Memory B cell (primary cell): ENCODE results near the gene GARIN3.
"Not testable (repeated sequence)": the region's sequence is repeated elsewhere in the genome, so short reads cannot be mapped to it uniquely, and the experiment has no call there.

Source experiments
- ATAC-seq: fragments of 150-1000 bp; cut with Tn5 transposase; 2 replicates; pipeline ENCODE4 v1.10.0; 2021; ENCODE audit warnings: low read depth, mild to moderate bottlenecking, moderate library complexity
- DNase-seq, 2 donors: peaks; one replicate each; pipeline ENCODE4 v3.0.0; 2022; ENCODE audit warnings: low spot score in 2 of 2
- H3K27ac Mint-ChIP-seq: one replicate; pipeline ENCODE4 v1.8.0; 2022; ENCODE audit warnings: mild to moderate bottlenecking, moderate library complexity, mixed read lengths
- H3K27me3 Mint-ChIP-seq: one replicate; pipeline ENCODE4 v1.8.0; 2022; ENCODE audit warnings: mixed read lengths
- H3K36me3 Mint-ChIP-seq: one replicate; pipeline ENCODE4 v1.8.0; 2022; ENCODE audit warnings: mild to moderate bottlenecking, mixed read lengths
- H3K4me1 Mint-ChIP-seq: one replicate; pipeline ENCODE4 v1.8.0; 2022; ENCODE audit warnings: mixed read lengths
- H3K4me3 Mint-ChIP-seq: one replicate; pipeline ENCODE4 v1.8.0; 2022; ENCODE audit warnings: mild to moderate bottlenecking, moderate library complexity, mixed read lengths
- H3K9me3 Mint-ChIP-seq: one replicate; pipeline ENCODE4 v1.8.0; 2022; ENCODE audit warnings: mixed read lengths

The GARIN3 gene

DNA sequence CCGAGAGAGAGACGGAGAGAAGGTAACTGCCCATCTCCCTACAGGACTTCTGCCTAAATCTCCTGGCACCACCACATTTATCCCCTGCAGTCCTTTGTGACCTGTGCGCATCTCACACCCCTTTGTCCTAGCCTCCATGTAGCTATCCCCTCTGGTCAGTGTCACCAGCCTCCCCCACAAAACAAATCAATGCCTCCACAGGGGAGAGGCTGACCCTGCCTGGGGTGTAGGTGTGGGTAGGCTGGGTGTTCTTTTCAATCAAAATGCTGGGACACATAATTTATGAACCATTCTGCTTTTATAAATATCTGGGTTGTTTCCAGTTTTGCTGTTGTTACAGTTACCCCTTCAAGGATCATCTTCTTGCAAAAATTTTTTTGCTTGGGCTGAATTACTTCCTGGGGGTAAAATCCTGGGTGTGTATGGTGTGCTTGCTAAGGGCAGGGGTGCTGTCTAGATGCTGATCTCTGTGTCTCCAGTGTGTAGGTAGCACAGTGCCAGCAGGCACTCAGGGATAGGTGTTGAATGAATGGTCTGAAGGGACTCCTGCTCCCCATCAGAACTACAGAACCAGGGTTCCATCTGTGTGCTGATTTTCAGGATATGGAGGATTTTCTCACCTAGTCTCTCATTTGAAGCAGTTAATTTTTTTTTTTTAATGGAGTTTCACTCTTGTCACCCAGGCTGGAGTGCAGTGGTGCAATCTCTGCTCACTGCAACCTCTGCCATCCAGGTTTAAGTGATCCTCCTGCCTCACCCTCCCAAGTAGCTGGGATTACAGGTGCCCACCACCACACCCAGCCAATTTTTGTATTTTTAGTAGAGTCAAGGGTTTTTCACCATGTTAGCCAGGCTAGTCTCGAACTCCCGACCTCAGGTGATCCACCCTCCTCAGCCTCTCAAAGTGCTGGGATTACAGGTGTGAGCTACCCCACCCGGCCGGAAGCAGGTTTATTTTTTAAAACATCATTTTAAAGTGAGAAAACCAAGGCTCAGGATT, at the start of gene GARIN3:
GARIN3 (minus strand) TSS at position 51 of the 1,000 bp plus-strand sequence. CDS start 96 bp downstream, outside the sequence.
- Mint-ChIP-seq H3K36me3 (peaks cover 6% of the 10 kb centered on the region), H3K4me1 (peaks cover 4% of the 10 kb centered on the region), H3K27me3 (peaks cover 4% of the 10 kb centered on the region), H3K4me3 (no peak within 1 kb of the TSS), H3K27ac (no peak within 1 kb of the TSS), H3K9me3 (peaks cover 8% of the 10 kb centered on the region)
- ATAC-seq = no peak
- DNase-seq = no peak

GRCh38 chr5:157215514-157216167, 49.6 kb upstream of the GARIN3 start:
- peak overlapping the region; percentile 75 for H3K4me3 Mint-ChIP-seq
- ATAC-seq = no peak

GRCh38 chr5:157214861-157215513, 48.9 kb upstream of the GARIN3 start:
- Mint-ChIP-seq H3K27me3 (peaks cover 4% of the 10 kb centered on the region), H3K9me3 (no peaks in the 10 kb centered on the region), H3K4me1 (peaks cover 28% of the 10 kb centered on the region), H3K4me3 (peak overlapping the region; percentile 75), H3K27ac (peak overlapping the region; percentile 61), H3K36me3 (no peaks in the 10 kb centered on the region)
- DNase-seq (peak in 1 of 2 donors; percentile 14), ATAC-seq (peak; percentile 90)

More at GRCh38 chr5:157215514-157216167, 49.6 kb upstream of the GARIN3 start:
- H3K36me3 Mint-ChIP-seq = no peaks in the 10 kb centered on the region
- no peaks in the 10 kb centered on the region for H3K9me3 Mint-ChIP-seq
- peak overlapping the region; percentile 61 for H3K27ac Mint-ChIP-seq
- peaks cover 28% of the 10 kb centered on the region for H3K4me1 Mint-ChIP-seq
- H3K27me3 Mint-ChIP-seq = peaks cover 4% of the 10 kb centered on the region
- no peak for DNase-seq

- DNase-seq (no peak), ATAC-seq (peak; percentile 49)
- Mint-ChIP-seq H3K27me3 (peaks cover 4% of the 10 kb centered on the region), H3K4me1 (peaks cover 25% of the 10 kb centered on the region), H3K27ac (no peak overlapping the region), H3K36me3 (no peaks in the 10 kb centered on the region), H3K9me3 (no peaks in the 10 kb centered on the region), H3K4me3 (no peak overlapping the region)
Measured at GRCh38 chr5:157214415-157214814, 48.4 kb upstream of the GARIN3 start.

DNA sequence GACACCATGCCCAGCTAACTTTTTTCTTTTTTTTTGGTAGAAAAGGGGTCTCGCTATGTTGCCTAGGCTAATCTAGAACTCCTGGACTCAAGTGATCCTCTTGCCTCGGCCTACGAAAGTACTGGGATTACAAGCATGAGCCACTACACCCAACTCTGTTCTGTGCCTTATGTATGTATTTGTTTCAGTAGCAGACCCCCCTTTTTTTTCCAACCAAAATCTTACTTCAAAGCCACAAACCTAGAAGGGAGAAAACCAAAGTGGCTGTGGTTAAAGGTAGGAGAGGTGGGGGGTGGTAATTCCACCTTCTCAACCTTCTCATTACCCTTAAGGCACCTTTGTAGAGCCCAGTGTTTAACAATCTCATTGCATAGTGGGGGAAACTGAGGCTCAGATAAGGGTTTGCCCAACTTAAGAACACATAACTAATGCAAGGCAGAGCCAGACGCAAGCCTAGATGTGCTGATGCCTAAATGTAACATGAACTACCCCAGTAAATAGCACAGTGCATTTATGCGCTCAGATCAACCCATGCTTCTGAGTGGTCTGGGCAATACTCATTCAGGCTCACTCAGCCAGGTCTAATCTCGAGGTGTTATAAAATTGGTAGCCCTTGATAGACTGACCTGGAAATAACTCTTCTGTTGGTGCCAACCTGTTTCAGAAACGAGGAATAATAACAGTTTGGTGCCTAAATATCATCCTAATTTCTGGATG, 47.6 kb upstream of the GARIN3 start:
- no peak for ATAC-seq
- Mint-ChIP-seq H3K27me3 (peaks cover 4% of the 10 kb centered on the region), H3K27ac (no peak overlapping the region), H3K4me1 (peaks cover 25% of the 10 kb centered on the region), H3K9me3 (no peaks in the 10 kb centered on the region), H3K36me3 (no peaks in the 10 kb centered on the region), H3K4me3 (no peak overlapping the region)
- no peak for DNase-seq

GRCh38 chr5:157212307-157212706, 46.2 kb upstream of the GARIN3 start:
- Mint-ChIP-seq H3K4me1 (peaks cover 22% of the 10 kb centered on the region), H3K4me3 (no peak overlapping the region), H3K9me3 (no peaks in the 10 kb centered on the region), H3K27me3 (peaks cover 4% of the 10 kb centered on the region), H3K36me3 (no peaks in the 10 kb centered on the region), H3K27ac (no peak overlapping the region)
- ATAC-seq (no peak), DNase-seq (no peak)

DNA sequence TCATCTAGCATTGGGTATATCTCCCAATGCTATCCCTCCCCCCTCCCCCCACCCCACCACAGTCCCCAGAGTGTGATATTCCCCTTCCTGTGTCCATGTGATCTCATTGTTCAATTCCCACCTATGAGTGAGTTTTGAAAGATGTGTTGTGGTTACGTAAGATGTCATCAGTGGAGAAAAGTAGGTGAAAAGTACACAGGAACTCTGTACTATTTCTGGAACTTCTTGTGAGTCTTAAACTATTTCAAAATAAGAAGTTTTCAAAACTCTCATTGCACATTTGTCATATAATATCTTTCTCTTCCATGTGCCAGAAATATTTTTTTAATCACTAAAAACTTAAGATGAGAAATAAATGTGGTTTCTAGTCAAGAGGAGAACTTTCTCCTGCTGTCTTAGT, 44.6 kb upstream of the GARIN3 start:
- not testable (repeated sequence) for H3K27me3 Mint-ChIP-seq, H3K4me1 Mint-ChIP-seq, ATAC-seq, DNase-seq, H3K36me3 Mint-ChIP-seq, H3K4me3 Mint-ChIP-seq, H3K9me3 Mint-ChIP-seq, H3K27ac Mint-ChIP-seq

GRCh38 chr5:157205708-157206107, 39.6 kb upstream of the GARIN3 start:
- Mint-ChIP-seq H3K4me3 (no peak overlapping the region), H3K27me3 (peaks cover 3% of the 10 kb centered on the region), H3K36me3 (no peaks in the 10 kb centered on the region), H3K4me1 (no peaks in the 10 kb centered on the region), H3K27ac (no peak overlapping the region), H3K9me3 (peaks cover 4% of the 10 kb centered on the region)
- no peak for ATAC-seq
- no peak for DNase-seq

DNA sequence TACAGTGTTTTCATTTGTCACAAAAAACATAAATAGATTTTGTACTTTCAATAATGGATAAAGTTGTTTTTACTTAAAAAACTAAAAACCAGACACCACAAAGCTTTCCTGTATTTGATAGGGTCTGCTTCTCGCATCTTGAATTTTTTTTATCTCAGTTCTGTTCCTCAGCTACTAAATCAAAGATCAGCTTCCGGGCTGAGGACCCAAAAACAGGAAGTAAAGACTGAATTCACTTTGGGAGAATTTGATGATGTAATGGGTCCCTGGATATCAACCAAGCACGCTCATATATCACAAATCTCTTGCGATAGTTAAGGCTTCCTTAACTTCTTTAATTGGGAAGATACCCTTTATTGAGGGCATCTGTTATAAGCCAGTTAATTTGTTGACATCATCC, 38.7 kb upstream of the GARIN3 start:
- Mint-ChIP-seq H3K36me3 (no peaks in the 10 kb centered on the region), H3K4me1 (no peaks in the 10 kb centered on the region), H3K4me3 (no peak overlapping the region), H3K27ac (no peak overlapping the region), H3K9me3 (peaks cover 4% of the 10 kb centered on the region), H3K27me3 (peaks cover 3% of the 10 kb centered on the region)
- ATAC-seq = peak; percentile 82
- DNase-seq = no peak

GRCh38 chr5:157203417-157203816, 37.4 kb upstream of the GARIN3 start:
- Mint-ChIP-seq H3K27me3 (peaks cover 3% of the 10 kb centered on the region), H3K4me3 (no peak overlapping the region), H3K9me3 (peaks cover 4% of the 10 kb centered on the region), H3K36me3 (no peaks in the 10 kb centered on the region), H3K27ac (no peak overlapping the region), H3K4me1 (peaks cover under 1% of the 10 kb centered on the region)
- no peak for DNase-seq
- no peak for ATAC-seq

DNA sequence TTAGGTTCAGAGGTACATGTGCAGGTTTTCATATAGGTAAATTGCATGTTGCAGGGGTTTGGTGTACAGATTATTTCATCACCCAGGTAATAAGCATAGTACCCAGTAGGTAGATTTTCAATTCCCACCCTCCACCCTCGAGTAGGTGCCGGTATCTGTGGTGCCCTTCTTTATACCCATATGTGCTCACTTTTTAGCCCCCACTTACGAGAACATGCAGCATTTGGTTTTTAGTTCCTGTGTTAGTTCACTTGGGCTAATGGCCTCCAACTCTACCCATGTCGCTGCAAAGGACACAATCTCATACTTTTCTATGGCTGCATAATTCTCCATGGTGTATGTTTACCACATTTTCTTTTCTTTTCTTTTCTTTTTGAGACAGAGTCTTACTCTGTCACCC, 35.8 kb upstream of the GARIN3 start:
- peaks cover 4% of the 10 kb centered on the region for H3K9me3 Mint-ChIP-seq
- no peak overlapping the region for H3K27ac Mint-ChIP-seq
- no peak overlapping the region for H3K4me3 Mint-ChIP-seq
- H3K36me3 Mint-ChIP-seq = no peaks in the 10 kb centered on the region
- no peak for ATAC-seq
- H3K4me1 Mint-ChIP-seq = peaks cover 4% of the 10 kb centered on the region
- DNase-seq = no peak
- H3K27me3 Mint-ChIP-seq = peaks cover 3% of the 10 kb centered on the region

- H3K4me1 Mint-ChIP-seq = peaks cover 4% of the 10 kb centered on the region
- no peaks in the 10 kb centered on the region for H3K9me3 Mint-ChIP-seq
- no peaks in the 10 kb centered on the region for H3K36me3 Mint-ChIP-seq
- no peak overlapping the region for H3K4me3 Mint-ChIP-seq
- ATAC-seq = no peak
- peaks cover 3% of the 10 kb centered on the region for H3K27me3 Mint-ChIP-seq
- DNase-seq = no peak
- H3K27ac Mint-ChIP-seq = no peak overlapping the region
Measured at GRCh38 chr5:157198277-157198986, 32.4 kb upstream of the GARIN3 start.

DNA sequence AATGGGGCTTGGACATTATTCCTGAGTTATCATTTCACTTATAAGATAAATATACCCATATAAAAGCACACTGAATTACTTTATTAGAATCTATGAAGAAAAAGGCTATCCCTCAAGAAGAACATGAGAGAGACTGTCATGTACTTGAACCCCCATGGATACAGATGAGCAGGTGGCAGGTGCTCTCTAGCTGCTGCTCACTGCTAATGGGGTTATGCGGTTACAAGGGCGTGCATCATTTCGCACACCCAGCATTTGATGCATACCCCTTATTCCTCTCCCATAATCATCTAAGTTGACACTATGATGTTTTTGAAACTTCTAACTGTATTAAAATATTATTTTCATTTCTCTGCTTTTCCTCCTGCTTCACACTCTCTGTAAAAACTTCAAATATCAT, 31.0 kb upstream of the GARIN3 start:
- no peak for DNase-seq
- Mint-ChIP-seq H3K27ac (no peak overlapping the region), H3K36me3 (no peaks in the 10 kb centered on the region), H3K27me3 (no peaks in the 10 kb centered on the region), H3K9me3 (no peaks in the 10 kb centered on the region), H3K4me3 (no peak overlapping the region), H3K4me1 (peaks cover 4% of the 10 kb centered on the region)
- no peak for ATAC-seq
